Osteoblast (primary cell): ENCODE data around the gene TEKTIP1. TPM values are rescaled to one million over a fixed set of nuclear protein-coding genes. Genes with fewer than 3 reads are reported as not detected.

Experiments
- DNase-seq: peaks from one replicate; pipeline ENCODE4 v3.0.0; 2011; ENCODE audit warnings: low spot score, mixed read lengths; ENCODE audit not compliant: insufficient read length; ENCODE audit errors: missing footprints
- H2AFZ ChIP-seq: 2 replicates; pipeline ENCODE4 v1.6.0; 2011; ENCODE audit warnings: mild to moderate bottlenecking, low read length
- H3K27ac ChIP-seq: 2 replicates; pipeline ENCODE4 v1.5.1; 2011; ENCODE audit warnings: mild to moderate bottlenecking, low read depth, low read length, moderate library complexity
- H3K27me3 ChIP-seq: 2 replicates; pipeline ENCODE4 v1.6.0; 2012; ENCODE audit warnings: mild to moderate bottlenecking, control low read depth, inconsistent platforms, low read length, moderate library complexity; ENCODE audit not compliant: insufficient read depth
- H3K36me3 ChIP-seq: 2 replicates; pipeline ENCODE4 v1.5.1; 2011; ENCODE audit warnings: mild to moderate bottlenecking, low read length, control low read depth, moderate library complexity; ENCODE audit not compliant: insufficient read depth
- H3K4me1 ChIP-seq: 2 replicates; pipeline ENCODE4 v1.5.1; 2011; ENCODE audit warnings: mild to moderate bottlenecking, low read length, control low read depth, moderate library complexity; ENCODE audit not compliant: insufficient read depth
- H3K4me2 ChIP-seq: 2 replicates; pipeline ENCODE4 v1.6.0; 2011; ENCODE audit warnings: mild to moderate bottlenecking, low read length; ENCODE audit not compliant: insufficient read depth
- H3K4me3 ChIP-seq: fragments of 200-600 bp; sonication (generic); 3 replicates; pipeline ENCODE4 v1.5.1; 2012; ENCODE audit warnings: mild to moderate bottlenecking, low read length, inconsistent platforms; ENCODE audit not compliant: insufficient read depth
- H3K79me2 ChIP-seq: 2 replicates; pipeline ENCODE4 v1.6.0; 2012; ENCODE audit warnings: mild to moderate bottlenecking, low read length, control low read depth, inconsistent platforms; ENCODE audit not compliant: insufficient read depth
- H3K9me3 ChIP-seq: 2 replicates; pipeline ENCODE4 v1.5.1; 2011; ENCODE audit warnings: low read depth, low read length, control low read depth
- H4K20me1 ChIP-seq: 2 replicates; pipeline ENCODE4 v1.6.0; 2012; ENCODE audit warnings: mild to moderate bottlenecking, low read length, control low read depth; ENCODE audit not compliant: insufficient read depth
- total RNA-seq: library from RNA; depleted of rRNA; stranded (reverse); fragments of >200 nt; gene quantifications from 2 replicates; pipeline ENCODE4 v1.2.3, GENCODE V29; 2012
- TF ChIP-seq, protein P1 (sequence below): IDR thresholded peaks from 2 replicates; pipeline ENCODE4 v1.5.1; 2011; ENCODE audit warnings: mild to moderate bottlenecking, low read depth, low read length, moderate library complexity; ENCODE audit errors: extremely low read depth

The TEKTIP1 gene
- total RNA-seq, 1 donor, result not detected

DNA sequence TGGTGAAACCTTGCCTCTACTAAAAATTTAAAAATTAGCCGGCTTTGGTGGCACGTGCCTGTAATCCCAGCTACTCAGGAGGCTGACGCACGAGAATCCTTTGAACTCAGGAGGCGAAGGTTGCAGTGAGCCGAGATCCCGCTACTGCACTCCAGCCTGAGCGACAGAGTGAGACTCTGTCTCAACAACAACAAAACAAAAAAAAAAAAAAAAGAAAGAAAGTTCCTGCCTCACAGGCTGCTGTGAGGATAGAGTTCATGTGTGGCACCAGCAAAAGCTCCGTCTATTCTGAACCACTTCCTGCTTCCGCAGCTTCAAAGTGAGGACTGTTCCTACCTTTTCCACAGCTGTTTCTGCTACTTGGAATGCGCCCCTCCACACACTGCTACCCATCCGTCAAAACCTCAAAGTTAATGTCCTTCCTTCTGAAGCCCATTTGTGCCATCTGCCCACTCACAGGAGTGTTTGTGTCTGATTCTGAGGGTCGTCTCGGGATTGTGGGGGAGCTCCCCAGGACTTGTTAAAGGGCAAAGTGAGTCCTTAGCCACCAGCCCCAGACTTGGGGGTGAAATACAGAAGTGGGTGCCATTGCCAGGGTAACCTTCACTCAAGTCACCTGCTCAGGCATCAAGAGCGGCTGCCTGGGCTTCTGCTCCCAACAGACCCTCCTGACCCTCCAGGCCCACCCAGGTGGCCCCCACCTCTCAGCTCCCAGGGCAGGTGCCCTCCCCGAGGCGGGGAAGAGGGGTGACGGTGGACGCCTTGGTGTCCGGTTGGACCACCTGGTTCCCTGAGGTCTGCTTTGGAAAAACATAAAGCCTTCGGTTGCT, 15.5 kb downstream of the TEKTIP1 start:
- H3K36me3 ChIP-seq, result no peaks in the 10 kb centered on the region
- H3K27me3 ChIP-seq, result no peaks in the 10 kb centered on the region
- H2AFZ ChIP-seq, result no peak overlapping the region
- TF ChIP-seq, protein P1, sequence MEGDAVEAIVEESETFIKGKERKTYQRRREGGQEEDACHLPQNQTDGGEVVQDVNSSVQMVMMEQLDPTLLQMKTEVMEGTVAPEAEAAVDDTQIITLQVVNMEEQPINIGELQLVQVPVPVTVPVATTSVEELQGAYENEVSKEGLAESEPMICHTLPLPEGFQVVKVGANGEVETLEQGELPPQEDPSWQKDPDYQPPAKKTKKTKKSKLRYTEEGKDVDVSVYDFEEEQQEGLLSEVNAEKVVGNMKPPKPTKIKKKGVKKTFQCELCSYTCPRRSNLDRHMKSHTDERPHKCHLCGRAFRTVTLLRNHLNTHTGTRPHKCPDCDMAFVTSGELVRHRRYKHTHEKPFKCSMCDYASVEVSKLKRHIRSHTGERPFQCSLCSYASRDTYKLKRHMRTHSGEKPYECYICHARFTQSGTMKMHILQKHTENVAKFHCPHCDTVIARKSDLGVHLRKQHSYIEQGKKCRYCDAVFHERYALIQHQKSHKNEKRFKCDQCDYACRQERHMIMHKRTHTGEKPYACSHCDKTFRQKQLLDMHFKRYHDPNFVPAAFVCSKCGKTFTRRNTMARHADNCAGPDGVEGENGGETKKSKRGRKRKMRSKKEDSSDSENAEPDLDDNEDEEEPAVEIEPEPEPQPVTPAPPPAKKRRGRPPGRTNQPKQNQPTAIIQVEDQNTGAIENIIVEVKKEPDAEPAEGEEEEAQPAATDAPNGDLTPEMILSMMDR, result no peak
- peaks cover 49% of the 10 kb centered on the region for H3K79me2 ChIP-seq
- H4K20me1 ChIP-seq, result peaks cover 19% of the 10 kb centered on the region
- no peak overlapping the region for H3K4me2 ChIP-seq
- no peak overlapping the region for H3K27ac ChIP-seq
- H3K4me1 ChIP-seq, result peaks cover 12% of the 10 kb centered on the region
- no peaks in the 10 kb centered on the region for H3K9me3 ChIP-seq
- DNase-seq, result peak; percentile 86
- no peak overlapping the region for H3K4me3 ChIP-seq

DNA sequence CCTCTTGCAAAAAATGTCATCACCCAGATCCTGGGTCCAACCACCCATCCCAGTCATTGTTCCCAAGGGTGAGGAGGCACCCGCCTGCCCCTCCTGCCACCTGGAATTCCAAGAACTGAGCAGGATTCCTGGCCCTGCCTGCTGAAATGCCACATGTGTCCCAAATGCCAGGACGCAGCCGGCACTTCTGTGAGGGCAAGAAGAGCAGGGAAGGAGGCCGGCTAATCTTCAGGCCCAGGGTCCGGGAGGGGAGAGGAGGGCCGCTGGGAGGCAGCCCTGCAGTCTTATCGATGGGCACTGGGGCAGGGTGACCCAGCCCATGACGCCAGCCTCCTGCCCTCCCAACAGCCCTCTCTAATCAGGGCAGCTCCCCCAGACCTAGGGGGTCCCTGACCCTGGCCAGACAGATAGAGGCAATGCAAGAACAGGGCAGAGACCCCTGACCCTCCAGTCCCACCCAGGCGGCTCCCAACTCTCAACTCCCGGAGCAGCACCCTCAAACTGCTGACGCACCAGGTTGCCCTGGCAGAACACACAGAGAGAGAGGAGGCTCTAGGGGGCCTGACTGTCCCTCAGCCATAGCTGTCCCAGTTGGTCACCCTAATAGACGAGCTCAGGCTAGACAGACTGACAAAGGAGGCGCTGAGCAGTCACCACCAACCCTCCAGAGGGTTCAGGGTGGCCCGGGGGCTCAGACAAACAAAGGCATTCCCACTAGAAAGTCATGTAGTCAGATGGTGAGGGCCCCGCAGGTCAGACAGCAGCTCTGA, 16.9 kb downstream of the TEKTIP1 start:
- Histone ChIP-seq H3K4me1 (peaks cover 12% of the 10 kb centered on the region), H2AFZ (no peak overlapping the region), H3K9me3 (no peaks in the 10 kb centered on the region), H3K4me3 (peak overlapping the region; percentile 95), H3K27me3 (no peaks in the 10 kb centered on the region), H3K27ac (peak overlapping the region; percentile 57), H3K36me3 (no peaks in the 10 kb centered on the region), H3K4me2 (peak overlapping the region; percentile 95), H4K20me1 (peaks cover 19% of the 10 kb centered on the region), H3K79me2 (peaks cover 49% of the 10 kb centered on the region)
- DNase-seq, result peak; percentile 87
- TF ChIP-seq, protein P1, result no peak

DNA sequence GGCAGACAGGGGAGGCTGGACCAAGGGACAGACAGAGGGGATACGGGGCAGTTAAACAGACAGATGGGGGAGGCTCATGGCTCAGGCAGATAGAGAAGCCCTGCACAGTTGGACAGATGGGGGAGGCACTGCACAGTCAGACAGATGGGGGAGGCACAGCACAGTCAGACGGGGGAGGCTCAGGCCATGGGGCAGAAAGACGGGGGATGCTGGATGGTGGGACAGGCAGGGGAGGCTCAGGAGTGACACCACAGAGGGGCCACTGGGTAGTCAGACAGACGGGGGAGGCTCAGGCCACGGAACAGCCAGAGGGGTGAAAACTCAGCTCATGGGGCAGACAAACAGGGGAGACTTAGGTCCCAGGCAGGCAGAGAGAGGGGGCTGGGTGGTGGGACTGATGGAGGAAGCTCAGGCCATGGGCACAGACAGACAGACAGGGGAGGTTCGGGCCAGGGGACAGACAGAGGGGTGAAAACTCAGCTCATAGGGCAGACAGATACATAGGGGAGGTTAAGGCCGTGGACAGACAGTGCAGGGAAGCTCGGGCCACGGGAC, 17.5 kb downstream of the TEKTIP1 start:
- peaks cover 47% of the 10 kb centered on the region for H3K79me2 ChIP-seq
- no peaks in the 10 kb centered on the region for H3K27me3 ChIP-seq
- H3K4me1 ChIP-seq, result peaks cover 12% of the 10 kb centered on the region
- peak overlapping the region; percentile 95 for H3K4me3 ChIP-seq
- H4K20me1 ChIP-seq, result peaks cover 19% of the 10 kb centered on the region
- no peaks in the 10 kb centered on the region for H3K36me3 ChIP-seq
- H3K4me2 ChIP-seq, result peak overlapping the region; percentile 95
- H2AFZ ChIP-seq, result peak overlapping the region; percentile 62
- TF ChIP-seq, protein P1, result no peak
- H3K27ac ChIP-seq, result peak overlapping the region; percentile 57
- DNase-seq, result peak; percentile 84
- H3K9me3 ChIP-seq, result no peaks in the 10 kb centered on the region

DNA sequence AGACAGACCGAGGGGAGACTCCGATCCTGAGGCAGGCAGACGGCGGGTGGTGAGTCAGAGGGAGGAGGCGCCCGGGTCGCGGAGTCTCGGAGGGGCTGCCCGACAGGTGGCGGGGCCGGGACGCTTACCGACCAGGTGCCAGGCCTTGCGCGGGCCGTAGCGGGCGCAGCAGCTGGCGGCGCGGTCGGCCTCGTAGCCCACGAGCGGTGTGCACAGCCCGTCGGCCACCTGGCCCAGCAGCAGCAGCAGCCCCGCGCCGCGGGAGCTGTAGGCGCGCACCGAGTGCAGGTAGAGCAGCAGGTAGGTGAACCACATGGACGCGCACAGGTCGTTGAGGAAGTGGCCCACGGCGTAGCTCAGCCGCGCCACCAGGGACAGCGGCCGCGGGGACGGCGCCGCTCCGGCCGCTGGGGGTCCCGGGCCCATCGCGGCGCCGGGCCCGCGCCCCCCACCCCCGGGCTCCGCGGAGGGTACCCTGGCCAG, 18.0 kb downstream of the TEKTIP1 start:
- Histone ChIP-seq H3K4me1 (peaks cover 12% of the 10 kb centered on the region), H4K20me1 (peaks cover 19% of the 10 kb centered on the region), H3K27ac (peak overlapping the region; percentile 57), H3K4me2 (peak overlapping the region; percentile 95), H3K27me3 (no peaks in the 10 kb centered on the region), H3K4me3 (peak overlapping the region; percentile 95), H3K36me3 (no peaks in the 10 kb centered on the region), H3K79me2 (peaks cover 42% of the 10 kb centered on the region), H2AFZ (peak overlapping the region; percentile 62), H3K9me3 (no peaks in the 10 kb centered on the region)
- DNase-seq, result peak; percentile 98
- TF ChIP-seq, protein P1, result no peak
